Left ventricle myocardium inferior (tissue), 1 donor: ENCODE data around the gene BDKRB1. TPM values are rescaled to one million over a fixed set of nuclear protein-coding genes. Genes with fewer than 3 reads are reported as not detected.

Experiments
- DNase-seq: peaks from one replicate; pipeline ENCODE4 v3.0.0-alpha.2; 2020
- H3K27ac ChIP-seq: fragments of 200-600 bp; replicated peaks from 2 replicates; pipeline ENCODE4 v1.8.0; 2021
- H3K27me3 ChIP-seq: fragments of 200-600 bp; 2 replicates; pipeline ENCODE4 v1.8.0; 2021; ENCODE audit warnings: low read depth
- H3K36me3 ChIP-seq: fragments of 200-600 bp; 2 replicates; pipeline ENCODE4 v1.8.0; 2021
- H3K4me1 ChIP-seq: fragments of 200-600 bp; 2 replicates; pipeline ENCODE4 v1.8.0; 2021
- H3K4me3 ChIP-seq: fragments of 200-600 bp; 2 replicates; pipeline ENCODE4 v1.8.0; 2021; ENCODE audit warnings: mild to moderate bottlenecking, moderate library complexity
- H3K9me3 ChIP-seq: fragments of 200-600 bp; replicated peaks from 2 replicates; pipeline ENCODE4 v1.8.0; 2021
- intact Hi-C: fragments of 100-400 bp; cut with micrococcal nuclease; formaldehyde crosslinking; loops from one replicate; pipeline ENCODE4 v1.11.0; 2022
- total RNA-seq: library from RNA; stranded (reverse); fragmentation: NEBNext Ultra II Directional; extraction: Animal tissue kit (Norgen Biotek cat#: 25700); gene quantifications from one replicate; pipeline ENCODE4 v1.2.1, GENCODE V29; 2021
- TF ChIP-seq, protein P1 (sequence below): fragments of 200-600 bp; IDR thresholded peaks from 2 replicates; pipeline ENCODE4 v1.8.0; 2021; ENCODE audit warnings: antibody characterized with exemption, mild to moderate bottlenecking, borderline replicate concordance
- donor health status: DM: no; HTN: yes; CAD: no; lungs with severe emphysema.

The BDKRB1 gene
- total RNA-seq, 1 donor from 2014 or later, result not detected

DNA sequence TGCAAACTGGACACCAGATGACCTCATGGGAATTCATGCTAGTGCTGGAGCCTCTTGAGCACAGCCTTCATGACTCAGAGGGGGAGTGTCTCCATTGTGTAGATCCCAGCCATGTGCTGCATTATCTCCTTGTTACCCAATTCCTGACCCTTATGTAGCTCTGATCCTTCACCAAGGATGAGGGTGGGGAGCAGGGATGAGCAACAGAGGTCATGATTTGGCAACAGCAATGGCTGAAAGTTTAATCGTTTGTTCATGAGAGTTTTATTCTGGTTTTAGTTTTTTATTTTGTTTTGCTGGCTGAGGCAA, 9.5 kb upstream of the BDKRB1 start:
- no peak overlapping the region for H3K4me3 ChIP-seq
- DNase-seq, result no peak
- TF ChIP-seq, protein P1, sequence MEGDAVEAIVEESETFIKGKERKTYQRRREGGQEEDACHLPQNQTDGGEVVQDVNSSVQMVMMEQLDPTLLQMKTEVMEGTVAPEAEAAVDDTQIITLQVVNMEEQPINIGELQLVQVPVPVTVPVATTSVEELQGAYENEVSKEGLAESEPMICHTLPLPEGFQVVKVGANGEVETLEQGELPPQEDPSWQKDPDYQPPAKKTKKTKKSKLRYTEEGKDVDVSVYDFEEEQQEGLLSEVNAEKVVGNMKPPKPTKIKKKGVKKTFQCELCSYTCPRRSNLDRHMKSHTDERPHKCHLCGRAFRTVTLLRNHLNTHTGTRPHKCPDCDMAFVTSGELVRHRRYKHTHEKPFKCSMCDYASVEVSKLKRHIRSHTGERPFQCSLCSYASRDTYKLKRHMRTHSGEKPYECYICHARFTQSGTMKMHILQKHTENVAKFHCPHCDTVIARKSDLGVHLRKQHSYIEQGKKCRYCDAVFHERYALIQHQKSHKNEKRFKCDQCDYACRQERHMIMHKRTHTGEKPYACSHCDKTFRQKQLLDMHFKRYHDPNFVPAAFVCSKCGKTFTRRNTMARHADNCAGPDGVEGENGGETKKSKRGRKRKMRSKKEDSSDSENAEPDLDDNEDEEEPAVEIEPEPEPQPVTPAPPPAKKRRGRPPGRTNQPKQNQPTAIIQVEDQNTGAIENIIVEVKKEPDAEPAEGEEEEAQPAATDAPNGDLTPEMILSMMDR, result no peak
- H3K4me1 ChIP-seq, result no peaks in the 10 kb centered on the region
- no peaks in the 10 kb centered on the region for H3K36me3 ChIP-seq
- no peak overlapping the region for H3K27ac ChIP-seq
- intact Hi-C loops, result no loop called here
- peaks cover 22% of the 10 kb centered on the region for H3K27me3 ChIP-seq
- H3K9me3 ChIP-seq, result no peaks in the 10 kb centered on the region

GRCh38 chr14:96247031-96247430, 9.0 kb upstream of the BDKRB1 start:
- Histone ChIP-seq H3K4me1 (no peaks in the 10 kb centered on the region), H3K36me3 (no peaks in the 10 kb centered on the region), H3K27ac (no peak overlapping the region), H3K4me3 (no peak overlapping the region), H3K9me3 (no peaks in the 10 kb centered on the region), H3K27me3 (peaks cover 19% of the 10 kb centered on the region)
- TF ChIP-seq, protein P1, result no peak
- intact Hi-C loops, result no loop called here
- DNase-seq, result no peak

- no peaks in the 10 kb centered on the region for H3K36me3 ChIP-seq
- no peaks in the 10 kb centered on the region for H3K4me1 ChIP-seq
- no peaks in the 10 kb centered on the region for H3K9me3 ChIP-seq
- no peak overlapping the region for H3K27ac ChIP-seq
- peaks cover 34% of the 10 kb centered on the region for H3K27me3 ChIP-seq
- no peak for DNase-seq
- TF ChIP-seq, protein P1, result no peak
- intact Hi-C loops, result no loop called here
- no peak overlapping the region for H3K4me3 ChIP-seq
Measured at GRCh38 chr14:96249029-96249428, 7.0 kb upstream of the BDKRB1 start.

DNA sequence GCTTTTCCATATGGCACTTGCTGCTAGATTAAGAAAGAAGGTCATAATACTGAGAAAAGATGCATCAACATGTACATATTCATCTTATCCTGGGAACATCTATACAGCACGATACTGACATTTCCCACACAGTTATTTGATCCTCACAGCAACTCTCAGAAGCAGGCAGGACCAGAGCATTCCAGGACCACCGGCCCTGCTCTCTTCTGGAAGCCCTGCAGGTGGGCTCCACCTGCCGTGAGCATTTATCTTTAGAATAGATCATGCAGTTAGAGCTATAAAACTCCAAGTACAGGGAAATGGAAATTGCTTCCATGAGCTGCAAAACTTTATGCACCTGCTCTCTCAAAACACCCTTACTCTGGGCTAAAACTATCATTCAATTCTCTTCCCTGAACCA, 5.5 kb upstream of the BDKRB1 start:
- Histone ChIP-seq H3K4me1 (no peaks in the 10 kb centered on the region), H3K36me3 (no peaks in the 10 kb centered on the region), H3K27ac (no peak overlapping the region), H3K9me3 (no peaks in the 10 kb centered on the region), H3K27me3 (peaks cover 48% of the 10 kb centered on the region), H3K4me3 (no peak overlapping the region)
- TF ChIP-seq, protein P1, result no peak
- intact Hi-C loops, result no loop called here
- no peak for DNase-seq

DNA sequence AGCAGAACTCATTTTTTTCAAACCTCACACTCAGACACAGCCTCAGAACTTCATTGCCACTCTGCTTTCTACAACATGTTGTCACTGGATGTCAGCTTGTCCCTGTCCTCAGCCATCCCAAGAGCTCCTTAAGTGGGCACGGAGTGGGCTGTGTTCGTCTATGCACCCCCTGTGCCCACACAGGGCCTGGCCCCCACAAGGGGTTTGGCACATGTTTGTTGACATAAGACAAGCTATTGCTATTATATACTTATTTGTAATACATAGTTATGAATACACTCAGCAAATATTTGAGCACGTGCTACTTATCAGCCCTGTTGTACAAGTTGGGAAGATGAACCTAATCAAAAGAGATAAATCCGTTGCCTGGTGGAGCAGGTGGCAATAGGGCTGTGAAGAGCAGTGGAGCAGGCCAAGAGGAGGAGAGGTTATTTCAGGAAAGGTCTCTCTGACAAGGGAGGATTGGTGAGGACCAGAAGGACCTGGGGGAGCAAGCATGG, 4.3 kb upstream of the BDKRB1 start:
- TF ChIP-seq, protein P1, result no peak
- no peaks in the 10 kb centered on the region for H3K4me1 ChIP-seq
- DNase-seq, result no peak
- intact Hi-C loops, result no loop called here
- no peaks in the 10 kb centered on the region for H3K9me3 ChIP-seq
- H3K27ac ChIP-seq, result no peak overlapping the region
- no peak overlapping the region for H3K4me3 ChIP-seq
- H3K36me3 ChIP-seq, result no peaks in the 10 kb centered on the region
- H3K27me3 ChIP-seq, result peaks cover 59% of the 10 kb centered on the region
